Activated T-cell treated with anti-CD3 and anti-CD28 coated beads for 24 hours (primary cell): ENCODE measurements around the gene NPIPB5.
"Not testable (repeated sequence)": the region's sequence is repeated elsewhere in the genome, so short reads cannot be mapped to it uniquely, and the experiment has no call there.

Experiments
- DNase-seq: peaks from one replicate; pipeline ENCODE4 v3.0.0-alpha.2; 2020; ENCODE audit warnings: low read depth

Gene NPIPB5

GRCh38 chr16:22510591-22510990 lies at the start of gene NPIPB5:
Gene NPIPB5 (plus strand): TSS chr16:22510891. CDS start chr16:22513802, 2,911 bp downstream.
- DNase-seq = not testable (repeated sequence)

GRCh38 chr16:22468846-22469245 lies 41.8 kb upstream of the NPIPB5 start:
- DNase-seq = not testable (repeated sequence)

GRCh38 chr16:22537996-22538395 lies 27.3 kb downstream of the NPIPB5 start:
- DNase-seq = not testable (repeated sequence)

- not testable (repeated sequence) for DNase-seq
Observed at GRCh38 chr16:22544809-22545208, 34.1 kb downstream of the NPIPB5 start.

GRCh38 chr16:22546630-22547029 lies 35.9 kb downstream of the NPIPB5 start:
- not testable (repeated sequence) for DNase-seq

- not testable (repeated sequence) for DNase-seq
Observed at GRCh38 chr16:22547170-22547765, 36.6 kb downstream of the NPIPB5 start.

GRCh38 chr16:22549853-22550252 lies 39.2 kb downstream of the NPIPB5 start:
- not testable (repeated sequence) for DNase-seq

GRCh38 chr16:22551143-22551542 lies 40.5 kb downstream of the NPIPB5 start:
- not testable (repeated sequence) for DNase-seq

GRCh38 chr16:22551651-22552050 lies 41.0 kb downstream of the NPIPB5 start:
- DNase-seq = not testable (repeated sequence)

- DNase-seq = not testable (repeated sequence)
Observed at GRCh38 chr16:22556759-22557158, 46.1 kb downstream of the NPIPB5 start.
